PC-3 (cell line): Measurements from ENCODE around the gene DGKH.

ENCODE experiments used
- EZH2 ChIP-seq: fragments of 300-600 bp; sonication (generic); IDR thresholded peaks from one replicate; pipeline ENCODE4 v1.6.1; 2017; ENCODE audit warnings: antibody characterized with exemption, mild to moderate bottlenecking, low read length; ENCODE audit not compliant: unreplicated experiment
- TF ChIP-seq, protein P1 (sequence below): fragments of 300-600 bp; sonication (generic); conservative IDR thresholded peaks from 2 replicates; pipeline ENCODE4 v1.5.1; 2017; ENCODE audit warnings: antibody characterized with exemption, low read depth, mild to moderate bottlenecking, low read length

GRCh38 chr13:42137856-42138537, 89.5 kb downstream of the DGKH start:
- TF ChIP-seq EZH2: no peak
- TF ChIP-seq, protein P1, sequence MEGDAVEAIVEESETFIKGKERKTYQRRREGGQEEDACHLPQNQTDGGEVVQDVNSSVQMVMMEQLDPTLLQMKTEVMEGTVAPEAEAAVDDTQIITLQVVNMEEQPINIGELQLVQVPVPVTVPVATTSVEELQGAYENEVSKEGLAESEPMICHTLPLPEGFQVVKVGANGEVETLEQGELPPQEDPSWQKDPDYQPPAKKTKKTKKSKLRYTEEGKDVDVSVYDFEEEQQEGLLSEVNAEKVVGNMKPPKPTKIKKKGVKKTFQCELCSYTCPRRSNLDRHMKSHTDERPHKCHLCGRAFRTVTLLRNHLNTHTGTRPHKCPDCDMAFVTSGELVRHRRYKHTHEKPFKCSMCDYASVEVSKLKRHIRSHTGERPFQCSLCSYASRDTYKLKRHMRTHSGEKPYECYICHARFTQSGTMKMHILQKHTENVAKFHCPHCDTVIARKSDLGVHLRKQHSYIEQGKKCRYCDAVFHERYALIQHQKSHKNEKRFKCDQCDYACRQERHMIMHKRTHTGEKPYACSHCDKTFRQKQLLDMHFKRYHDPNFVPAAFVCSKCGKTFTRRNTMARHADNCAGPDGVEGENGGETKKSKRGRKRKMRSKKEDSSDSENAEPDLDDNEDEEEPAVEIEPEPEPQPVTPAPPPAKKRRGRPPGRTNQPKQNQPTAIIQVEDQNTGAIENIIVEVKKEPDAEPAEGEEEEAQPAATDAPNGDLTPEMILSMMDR: no peak
